ENCODE results near the gene RHOH.
"Not testable (repeated sequence)": the region's sequence is repeated elsewhere in the genome, so short reads cannot be mapped to it uniquely, and the experiment has no call there.

Gene RHOH

DNA sequence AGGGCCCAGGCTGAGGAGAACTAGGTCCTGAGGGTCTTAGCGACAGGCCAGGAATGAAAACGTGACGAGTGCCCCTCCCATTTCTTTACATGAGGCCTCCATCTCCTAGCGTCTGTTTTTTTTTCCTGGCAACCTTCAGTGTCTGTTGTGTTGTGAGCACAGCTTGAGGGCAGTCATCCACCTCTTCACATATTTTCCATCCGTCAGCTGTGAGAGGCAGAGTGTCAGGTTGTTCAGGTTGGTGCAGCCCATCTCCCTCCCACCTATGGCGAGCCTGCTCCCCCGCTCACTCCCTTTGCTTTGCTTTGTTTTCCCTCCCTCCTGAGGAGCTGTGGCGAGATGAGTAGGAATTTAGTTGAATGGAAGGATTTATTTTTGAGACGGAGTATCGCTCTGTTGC, 86.6 kb downstream of the RHOH start:
- no peak overlapping the region for H3K4me3 ChIP-seq (ENCODE audit: low read length)

DNA sequence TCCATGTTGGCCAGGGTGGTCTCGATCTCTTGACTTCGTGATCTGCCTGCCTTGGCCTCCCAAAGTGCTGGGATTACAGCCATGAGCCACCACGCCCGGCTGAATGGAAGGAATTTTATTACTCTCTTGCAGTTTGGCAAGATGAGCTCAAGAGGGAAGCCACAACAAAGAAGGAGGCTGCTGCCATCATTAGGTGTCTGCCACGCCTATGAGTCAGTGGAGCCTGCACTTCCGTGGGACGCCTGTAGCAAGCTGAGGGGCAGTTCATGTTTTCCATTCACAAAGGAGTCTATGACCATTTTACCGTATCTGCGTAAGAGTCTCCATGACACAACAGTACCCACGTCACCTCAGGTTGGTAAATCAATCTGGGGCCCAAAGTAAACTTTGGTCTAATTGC, 87.1 kb downstream of the RHOH start:
- Histone ChIP-seq H3K4me1 (ENCODE audit: control insufficient read depth, insufficient read depth, low read length) (peaks cover 6% of the 10 kb centered on the region), H3K4me3 (ENCODE audit: low read length) (no peak overlapping the region), H3K9me3 (ENCODE audit: control insufficient read depth, low read length) (no peaks in the 10 kb centered on the region), H3K9ac (ENCODE audit: low read length) (no peak overlapping the region), H3K36me3 (ENCODE audit: control insufficient read depth, insufficient read depth, low read length) (no peaks in the 10 kb centered on the region), H3K27me3 (ENCODE audit: control insufficient read depth, insufficient read depth, low read length) (no peaks in the 10 kb centered on the region)

More for the DNA sequence above, 86.6 kb downstream of the RHOH start:
- H3K36me3 ChIP-seq (ENCODE audit: control insufficient read depth, insufficient read depth, low read length): no peaks in the 10 kb centered on the region
- no peak overlapping the region for H3K9ac ChIP-seq (ENCODE audit: low read length)
- H3K27me3 ChIP-seq (ENCODE audit: control insufficient read depth, insufficient read depth, low read length): no peaks in the 10 kb centered on the region
- no peaks in the 10 kb centered on the region for H3K9me3 ChIP-seq (ENCODE audit: control insufficient read depth, low read length)
- H3K4me1 ChIP-seq (ENCODE audit: control insufficient read depth, insufficient read depth, low read length): peaks cover under 1% of the 10 kb centered on the region

- Histone ChIP-seq H3K4me1 (ENCODE audit: control insufficient read depth, insufficient read depth, low read length) (peaks cover 12% of the 10 kb centered on the region), H3K9me3 (ENCODE audit: control insufficient read depth, low read length) (no peaks in the 10 kb centered on the region), H3K4me3 (ENCODE audit: low read length) (no peak overlapping the region), H3K27me3 (ENCODE audit: control insufficient read depth, insufficient read depth, low read length) (no peaks in the 10 kb centered on the region), H3K36me3 (ENCODE audit: control insufficient read depth, insufficient read depth, low read length) (no peaks in the 10 kb centered on the region), H3K9ac (ENCODE audit: low read length) (no peak overlapping the region)
Observed at GRCh38 chr4:40285692-40286091, 88.9 kb downstream of the RHOH start.

- no peaks in the 10 kb centered on the region for H3K36me3 ChIP-seq (ENCODE audit: control insufficient read depth, insufficient read depth, low read length)
- H3K4me3 ChIP-seq (ENCODE audit: low read length): no peak overlapping the region
- H3K27me3 ChIP-seq (ENCODE audit: control insufficient read depth, insufficient read depth, low read length): no peaks in the 10 kb centered on the region
- H3K4me1 ChIP-seq (ENCODE audit: control insufficient read depth, insufficient read depth, low read length): peaks cover 12% of the 10 kb centered on the region
- H3K9me3 ChIP-seq (ENCODE audit: control insufficient read depth, low read length): no peaks in the 10 kb centered on the region
- H3K9ac ChIP-seq (ENCODE audit: low read length): no peak overlapping the region
Observed at GRCh38 chr4:40288566-40288965, 91.7 kb downstream of the RHOH start.

GRCh38 chr4:40289366-40290188, 92.7 kb downstream of the RHOH start:
- H3K4me3 ChIP-seq (ENCODE audit: low read length): no peak overlapping the region
- peaks cover 12% of the 10 kb centered on the region for H3K4me1 ChIP-seq (ENCODE audit: control insufficient read depth, insufficient read depth, low read length)
- no peak overlapping the region for H3K9ac ChIP-seq (ENCODE audit: low read length)
- H3K27me3 ChIP-seq (ENCODE audit: control insufficient read depth, insufficient read depth, low read length): no peaks in the 10 kb centered on the region
- H3K36me3 ChIP-seq (ENCODE audit: control insufficient read depth, insufficient read depth, low read length): no peaks in the 10 kb centered on the region
- H3K9me3 ChIP-seq (ENCODE audit: control insufficient read depth, low read length): no peaks in the 10 kb centered on the region

DNA sequence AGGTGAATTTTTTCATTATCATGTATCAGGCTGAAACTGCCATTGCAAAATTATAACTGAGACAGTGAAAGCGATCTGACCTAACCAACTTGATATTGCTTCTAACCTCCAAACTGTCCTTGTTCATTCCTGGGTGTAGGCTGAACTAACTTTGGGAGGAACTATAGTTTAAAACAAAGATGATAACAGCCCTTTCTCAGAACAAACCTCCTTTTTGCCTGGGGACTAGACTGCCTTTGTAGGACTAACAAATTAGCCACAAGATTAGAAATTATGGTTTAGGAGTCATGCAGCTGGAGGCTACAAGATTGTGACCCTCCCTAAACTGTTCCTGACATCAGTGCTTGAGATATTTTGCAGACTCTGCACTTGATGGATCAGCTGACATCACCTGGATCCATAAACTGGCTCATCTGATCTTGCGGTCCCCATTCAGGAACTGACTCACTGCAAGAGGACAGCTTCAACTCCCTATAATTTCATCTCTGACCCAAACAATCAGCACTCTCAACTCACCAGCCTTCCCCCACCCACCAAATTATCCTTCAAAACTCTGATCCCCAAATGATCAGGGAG, 93.9 kb downstream of the RHOH start:
- H3K9me3 ChIP-seq (ENCODE audit: control insufficient read depth, low read length); H3K27me3 ChIP-seq (ENCODE audit: control insufficient read depth, insufficient read depth, low read length); H3K9ac ChIP-seq (ENCODE audit: low read length); H3K36me3 ChIP-seq (ENCODE audit: control insufficient read depth, insufficient read depth, low read length); H3K4me3 ChIP-seq (ENCODE audit: low read length): not testable (repeated sequence)
- H3K4me1 ChIP-seq (ENCODE audit: control insufficient read depth, insufficient read depth, low read length): peaks cover 12% of the 10 kb centered on the region

- H3K9me3 ChIP-seq (ENCODE audit: control insufficient read depth, low read length): no peaks in the 10 kb centered on the region
- no peaks in the 10 kb centered on the region for H3K27me3 ChIP-seq (ENCODE audit: control insufficient read depth, insufficient read depth, low read length)
- no peak overlapping the region for H3K9ac ChIP-seq (ENCODE audit: low read length)
- H3K36me3 ChIP-seq (ENCODE audit: control insufficient read depth, insufficient read depth, low read length): no peaks in the 10 kb centered on the region
- H3K4me3 ChIP-seq (ENCODE audit: low read length): no peak overlapping the region
- peaks cover 12% of the 10 kb centered on the region for H3K4me1 ChIP-seq (ENCODE audit: control insufficient read depth, insufficient read depth, low read length)
Observed at GRCh38 chr4:40292313-40292759, 95.5 kb downstream of the RHOH start.

- Histone ChIP-seq H3K4me3 (ENCODE audit: low read length) (no peak overlapping the region), H3K4me1 (ENCODE audit: control insufficient read depth, insufficient read depth, low read length) (peaks cover 7% of the 10 kb centered on the region), H3K9me3 (ENCODE audit: control insufficient read depth, low read length) (no peaks in the 10 kb centered on the region), H3K36me3 (ENCODE audit: control insufficient read depth, insufficient read depth, low read length) (no peaks in the 10 kb centered on the region), H3K9ac (ENCODE audit: low read length) (no peak overlapping the region), H3K27me3 (ENCODE audit: control insufficient read depth, insufficient read depth, low read length) (no peaks in the 10 kb centered on the region)
Observed at GRCh38 chr4:40294339-40294738, 97.5 kb downstream of the RHOH start.

DNA sequence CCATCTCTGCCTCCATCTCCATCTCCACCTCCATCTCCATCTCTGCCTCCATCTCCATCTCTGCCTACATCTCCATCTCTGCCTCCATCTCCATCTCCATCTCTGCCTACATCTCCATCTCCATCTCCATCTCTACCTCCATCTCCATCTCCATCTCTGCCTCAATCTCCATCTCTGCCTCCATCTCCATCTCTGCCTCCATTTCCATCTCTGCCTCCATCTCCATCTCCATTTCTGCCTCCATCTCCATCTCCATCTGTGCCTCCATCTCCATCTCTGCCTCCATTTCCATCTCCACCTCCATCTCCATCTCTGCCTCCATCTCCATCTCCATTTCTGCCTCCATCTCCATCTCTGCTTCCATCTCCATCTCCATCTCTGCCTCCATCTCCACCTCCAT, 98.2 kb downstream of the RHOH start:
- not testable (repeated sequence) for H3K4me3 ChIP-seq (ENCODE audit: low read length); H3K36me3 ChIP-seq (ENCODE audit: control insufficient read depth, insufficient read depth, low read length); H3K4me1 ChIP-seq (ENCODE audit: control insufficient read depth, insufficient read depth, low read length); H3K9ac ChIP-seq (ENCODE audit: low read length); H3K9me3 ChIP-seq (ENCODE audit: control insufficient read depth, low read length); H3K27me3 ChIP-seq (ENCODE audit: control insufficient read depth, insufficient read depth, low read length)

DNA sequence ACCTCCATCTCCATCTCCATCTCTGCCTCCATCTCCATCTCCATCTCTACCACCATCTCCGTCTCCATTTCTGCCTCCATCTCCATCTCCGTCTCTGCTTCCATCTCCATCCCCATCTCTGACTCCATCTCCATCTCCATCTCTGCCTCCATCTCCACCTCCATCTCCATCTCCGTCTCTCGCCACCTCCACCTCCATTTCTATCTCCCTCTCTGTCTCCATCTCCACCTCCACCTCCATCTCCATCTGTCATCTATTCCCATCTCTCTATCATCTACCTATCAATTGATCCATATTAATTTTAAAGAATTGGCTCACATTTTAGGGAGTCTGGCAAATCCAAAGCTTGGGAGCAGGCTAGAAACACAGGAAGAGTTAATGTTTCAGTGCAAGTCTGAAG, 98.7 kb downstream of the RHOH start:
- Histone ChIP-seq H3K27me3 (ENCODE audit: control insufficient read depth, insufficient read depth, low read length) (no peaks in the 10 kb centered on the region), H3K4me1 (ENCODE audit: control insufficient read depth, insufficient read depth, low read length) (no peaks in the 10 kb centered on the region), H3K9ac (ENCODE audit: low read length) (no peak overlapping the region), H3K9me3 (ENCODE audit: control insufficient read depth, low read length) (no peaks in the 10 kb centered on the region), H3K36me3 (ENCODE audit: control insufficient read depth, insufficient read depth, low read length) (no peaks in the 10 kb centered on the region), H3K4me3 (ENCODE audit: low read length) (no peak overlapping the region)

All from mucosa of stomach (tissue), 1 donor.